ENCODE data around the gene KIZ.
A peak's percentile ranks its signal among the peaks of the same experiment; 100 is the strongest.

KIZ gene

GRCh38 chr20:21179757-21180156 lies 53.9 kb downstream of the KIZ start:
- DNase-seq, result no peak

- no peak for DNase-seq
Measured at GRCh38 chr20:21180248-21180647, 54.4 kb downstream of the KIZ start.

- no peak for DNase-seq
Measured at GRCh38 chr20:21181028-21181427, 55.1 kb downstream of the KIZ start.

DNA sequence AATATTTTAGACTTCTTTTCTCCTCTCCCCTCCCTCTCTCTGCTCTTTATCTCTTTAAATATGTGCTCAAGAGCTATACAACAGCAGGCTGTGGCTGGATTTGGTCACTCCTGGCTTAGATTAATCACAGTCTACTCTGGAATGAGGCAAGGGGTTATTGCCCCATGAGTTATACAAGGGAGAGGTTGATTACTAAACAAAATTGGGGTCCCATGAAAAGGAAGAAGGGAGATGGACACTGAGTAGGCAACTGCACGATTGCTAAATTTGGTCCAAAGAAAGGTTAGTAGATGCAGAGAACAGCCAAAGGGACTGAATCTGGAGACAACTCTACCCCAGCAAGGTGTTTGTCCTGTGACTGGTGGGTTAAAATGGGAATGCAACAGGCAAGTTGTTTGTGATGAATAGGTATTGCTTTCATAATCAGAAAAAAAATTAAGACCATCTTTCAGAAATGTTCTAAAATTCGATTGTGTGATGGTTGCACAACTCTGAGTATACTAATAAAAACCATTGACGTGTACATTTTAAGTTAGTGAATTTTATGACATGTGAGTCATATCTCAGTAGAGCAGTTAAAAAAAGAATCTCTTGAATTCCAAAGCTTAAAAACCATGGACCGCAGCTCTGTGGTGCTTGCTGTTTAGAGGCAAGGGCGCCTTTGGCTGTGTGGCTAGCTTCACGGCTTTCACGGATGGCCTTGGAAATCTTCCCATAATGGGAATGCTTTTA lies 57.1 kb downstream of the KIZ start:
- no peak for DNase-seq

GRCh38 chr20:21183722-21184121 lies 57.8 kb downstream of the KIZ start:
- no peak for DNase-seq

DNA sequence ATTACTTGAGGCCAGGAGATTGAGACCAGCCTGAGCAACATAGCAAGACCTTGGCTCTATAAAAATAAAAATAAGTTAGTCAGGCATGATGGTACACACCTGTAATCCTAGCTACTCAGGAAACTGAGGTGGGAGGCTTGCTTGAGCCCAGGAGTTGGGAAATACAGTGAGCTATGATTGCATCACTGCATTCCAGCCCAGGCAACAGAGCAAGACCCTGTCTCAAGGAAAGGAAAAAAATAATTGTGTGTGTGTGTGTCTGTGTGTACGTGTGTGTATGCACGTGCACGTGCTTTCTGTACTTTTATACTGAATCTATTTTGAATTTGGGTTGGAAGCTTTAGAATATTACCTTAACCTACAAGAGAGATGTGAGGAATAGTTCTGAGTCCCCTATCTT lies 58.9 kb downstream of the KIZ start:
- DNase-seq, result no peak

- DNase-seq, result no peak
Measured at GRCh38 chr20:21185849-21186248, 60.0 kb downstream of the KIZ start.

DNA sequence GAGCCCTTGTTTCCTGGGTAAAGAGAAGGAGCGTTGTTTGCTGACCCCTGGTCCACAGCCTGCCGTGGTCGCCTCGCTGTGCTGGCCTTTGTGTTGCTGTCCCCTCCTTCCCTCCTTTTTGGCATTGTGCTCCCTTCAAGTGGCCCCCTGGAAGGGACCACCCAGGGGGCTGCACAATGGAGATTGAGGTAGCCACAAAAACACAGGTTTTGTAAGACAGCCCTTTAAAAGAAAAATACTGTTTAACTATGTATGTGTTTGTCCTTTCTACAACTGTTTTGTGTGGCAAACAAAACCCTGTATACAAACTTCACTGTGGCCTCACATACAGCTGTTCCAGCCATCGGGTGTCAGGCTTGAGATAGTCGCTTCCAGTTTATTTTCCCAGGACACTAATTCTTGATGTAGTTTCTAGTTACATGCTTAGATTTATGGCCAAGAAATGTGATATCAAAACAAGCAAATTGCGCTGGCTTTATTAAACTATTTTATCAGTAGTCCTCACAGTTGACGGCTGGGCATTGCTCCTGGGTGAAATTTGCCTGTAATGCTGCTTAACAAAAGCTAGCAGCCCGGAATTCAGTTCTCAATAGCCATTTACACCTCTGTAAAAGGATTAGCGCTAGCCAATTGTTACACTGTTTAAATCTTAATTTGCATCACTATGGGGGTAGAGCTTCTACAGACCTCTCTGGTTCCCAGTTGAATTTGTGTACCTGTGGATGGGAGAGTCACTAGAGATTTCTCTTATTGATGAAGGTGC lies 64.1 kb downstream of the KIZ start:
- peak in 2 of 3 experiments; percentile 90 to 97 for DNase-seq

- peak in 1 of 3 experiments; percentile 61 for DNase-seq
Measured at GRCh38 chr20:21190869-21191268, 65.0 kb downstream of the KIZ start.

GRCh38 chr20:21191839-21192238 lies 66.0 kb downstream of the KIZ start:
- DNase-seq, result peak in 1 of 3 experiments; percentile 7

GRCh38 chr20:21202259-21202658 lies 76.4 kb downstream of the KIZ start:
- no peak for DNase-seq

GRCh38 chr20:21203088-21203656 lies 77.3 kb downstream of the KIZ start:
- DNase-seq, result no peak

DNA sequence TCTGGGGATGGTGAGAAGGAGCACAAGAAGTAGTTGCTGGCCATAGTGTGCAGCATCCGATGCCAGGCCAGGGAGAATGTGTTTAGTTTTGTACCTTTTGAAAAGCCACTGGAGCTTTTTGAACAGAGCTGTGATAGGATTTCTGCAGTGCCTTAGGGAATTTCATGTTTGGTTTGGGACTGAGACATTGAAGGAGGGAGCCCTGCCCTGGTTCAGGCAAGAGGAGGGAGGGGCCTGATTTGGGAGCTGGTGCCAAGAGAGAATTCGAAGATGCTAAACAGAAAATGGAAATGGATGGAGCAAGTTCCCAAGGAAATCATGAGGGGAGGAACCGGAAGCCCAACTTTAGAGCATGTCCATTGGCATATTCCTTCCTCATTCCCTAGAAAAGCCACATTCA lies 80.7 kb downstream of the KIZ start:
- no peak for DNase-seq

GRCh38 chr20:21208999-21209398 lies 83.1 kb downstream of the KIZ start:
- DNase-seq, result peak in 2 of 3 experiments; percentile 12 to 46

DNA sequence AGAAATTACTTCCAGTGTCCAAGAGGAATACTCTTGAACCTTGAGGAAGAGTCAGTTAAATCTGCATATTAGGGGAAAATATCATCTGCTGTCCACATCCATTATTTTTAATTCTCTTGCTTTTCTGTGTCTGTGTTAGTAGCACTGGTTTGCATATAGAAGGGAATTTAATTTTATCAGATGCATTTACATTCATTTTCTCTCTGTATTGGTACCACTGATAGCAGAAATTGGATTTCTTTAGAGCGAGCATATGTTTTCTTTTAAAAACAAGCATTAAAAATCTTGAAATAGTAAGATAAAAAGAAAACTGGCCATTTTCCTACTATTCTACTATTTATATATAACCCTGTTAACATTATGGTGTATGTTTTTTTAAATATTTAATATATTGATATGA lies 83.8 kb downstream of the KIZ start:
- DNase-seq, result no peak

DNA sequence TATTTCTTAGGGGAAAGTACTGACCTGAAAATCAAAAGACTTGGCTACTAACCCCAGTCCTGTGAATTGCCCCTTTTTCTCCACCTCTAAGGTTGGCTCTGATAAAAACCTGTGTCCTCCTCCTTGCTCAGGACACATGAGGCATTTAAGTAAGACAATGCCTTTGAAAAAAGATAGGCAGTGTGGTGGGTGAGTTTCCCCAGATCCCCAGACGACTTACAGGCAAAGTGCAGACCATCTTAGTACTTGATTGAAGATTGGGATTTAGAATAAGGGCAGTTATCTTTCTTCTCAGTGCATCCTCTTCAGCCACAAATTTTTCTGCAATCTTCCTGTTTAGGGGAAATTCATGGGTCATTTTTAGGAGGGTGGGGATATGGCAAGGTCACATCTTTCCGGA lies 87.8 kb downstream of the KIZ start:
- DNase-seq, result no peak

DNA sequence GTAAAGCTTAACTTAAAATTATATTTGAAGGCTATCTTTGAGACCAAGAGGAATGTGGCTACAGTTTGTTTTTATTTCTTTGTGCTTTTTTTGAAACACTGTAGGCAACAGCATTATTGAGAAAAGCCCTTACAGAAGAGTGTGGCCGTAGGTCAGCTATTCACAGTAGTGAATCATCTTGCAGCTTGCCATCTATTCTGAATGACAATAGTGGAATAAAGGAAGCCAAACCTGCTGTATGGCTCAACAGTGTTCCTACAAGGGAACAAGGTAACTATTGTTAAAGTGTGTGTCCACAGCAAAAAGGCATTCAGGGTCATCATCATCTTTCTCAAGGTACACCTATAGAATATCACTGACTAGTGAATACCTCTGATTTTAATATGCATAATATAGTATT lies 88.5 kb downstream of the KIZ start:
- DNase-seq, result no peak

DNA sequence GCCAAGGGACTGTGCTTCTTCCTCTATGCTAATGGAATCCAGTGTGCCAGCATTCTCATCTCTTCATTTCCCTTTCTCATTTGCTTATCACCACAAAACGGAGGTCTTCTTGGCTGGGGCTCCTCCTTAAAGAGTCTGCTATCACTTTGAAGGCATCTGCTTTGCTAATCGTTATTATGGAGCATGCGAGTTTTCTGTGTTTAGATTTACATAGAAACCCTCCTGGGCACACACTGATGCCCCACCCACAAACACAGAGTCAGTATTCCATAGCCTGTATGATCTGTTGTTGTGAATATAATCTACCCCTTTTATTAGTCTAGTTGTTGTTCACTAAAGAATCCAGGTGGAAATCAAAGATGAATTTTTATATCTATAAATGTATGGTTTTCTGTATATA lies 93.8 kb downstream of the KIZ start:
- DNase-seq, result no peak

DNA sequence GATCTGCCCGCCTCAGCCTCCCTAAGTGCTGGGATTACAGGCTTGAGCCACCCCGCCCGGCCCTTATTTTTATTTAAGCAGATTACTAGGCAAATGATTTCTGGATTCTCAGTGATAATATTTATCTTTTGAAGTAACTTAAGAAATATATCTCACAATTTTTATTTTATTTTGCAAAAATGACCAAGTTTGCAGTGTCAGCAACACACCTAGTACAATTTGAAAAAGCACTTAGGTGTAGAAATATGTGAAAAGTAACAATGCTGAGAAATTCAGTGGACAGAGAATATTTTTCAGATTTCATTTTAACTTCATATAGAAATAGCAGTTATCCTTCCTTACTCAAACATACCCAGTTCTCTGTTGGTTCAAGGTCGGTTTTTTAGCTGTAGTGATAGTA lies 98.3 kb downstream of the KIZ start:
- no peak for DNase-seq

DNA sequence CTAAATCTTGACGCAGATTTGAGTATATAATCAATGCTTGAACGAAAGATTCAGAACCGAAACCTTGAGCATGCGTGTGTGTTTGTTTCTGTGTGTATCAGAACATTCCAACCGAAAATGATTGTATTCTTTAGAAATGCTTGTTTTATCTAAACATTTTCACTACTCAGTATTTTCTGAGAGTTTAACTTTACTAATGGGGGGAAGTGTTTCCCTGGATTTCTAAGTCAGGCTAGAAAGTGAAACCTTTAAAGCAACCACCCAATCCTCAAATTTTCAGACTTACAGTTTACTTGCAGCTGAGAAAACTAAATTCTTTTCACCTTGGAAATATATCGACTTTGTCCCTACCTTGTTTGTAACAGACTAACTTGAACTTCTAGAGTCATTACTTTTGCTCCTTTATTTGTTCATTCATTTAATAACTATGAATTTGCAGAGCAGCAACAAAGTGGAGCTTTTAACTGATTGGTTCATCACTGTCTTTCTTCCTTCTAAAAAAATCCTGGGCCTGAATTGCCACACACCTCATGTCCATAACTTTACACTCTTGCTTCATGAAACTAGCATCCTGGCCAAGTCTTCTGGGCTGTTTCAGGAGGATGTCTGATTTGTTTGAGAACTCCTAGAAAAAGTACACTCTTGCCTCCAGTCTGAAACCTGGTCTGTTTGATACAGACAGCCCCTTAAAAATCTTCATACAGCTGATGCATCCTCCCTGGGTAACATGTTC lies 99.5 kb downstream of the KIZ start:
- no peak for DNase-seq

DNA sequence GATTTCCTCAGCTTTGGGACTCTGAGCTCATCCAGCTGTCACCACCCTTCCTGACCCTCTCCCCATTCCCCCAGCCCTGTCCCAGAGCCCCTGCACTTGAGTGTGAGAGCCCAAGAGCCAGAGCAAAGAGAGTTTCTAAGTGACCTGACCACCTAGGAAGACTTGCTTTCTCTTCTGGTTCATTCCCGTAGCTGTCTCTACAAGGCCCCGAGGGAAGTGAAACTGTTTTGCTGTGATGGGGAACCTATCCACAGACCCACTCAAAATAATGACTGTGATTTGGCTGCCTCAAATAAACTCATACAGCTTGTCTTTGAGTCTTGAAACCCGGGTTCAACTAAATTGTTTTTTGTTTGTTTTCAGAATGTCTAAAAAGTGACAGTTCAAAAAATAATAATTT lies 102.6 kb downstream of the KIZ start:
- no peak for DNase-seq

DNA sequence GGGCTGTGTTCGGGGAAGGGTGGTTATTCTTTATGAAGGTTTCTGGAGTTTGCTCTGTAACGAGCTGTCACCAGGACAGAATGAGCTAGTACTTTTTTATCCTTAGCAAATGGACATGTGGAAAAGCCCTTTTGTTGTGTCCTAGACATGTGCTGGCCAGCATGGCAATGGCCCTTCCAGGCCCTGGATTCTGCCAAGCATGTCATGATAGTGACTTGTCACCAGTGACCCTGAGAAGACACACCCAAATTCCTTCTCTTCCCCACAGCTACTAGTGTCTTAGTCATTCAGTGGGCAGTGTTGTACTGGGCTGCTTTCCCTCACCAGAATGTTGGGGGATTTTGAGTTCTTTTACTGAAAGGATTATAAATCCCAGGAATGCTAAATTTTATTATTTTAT lies 103.3 kb downstream of the KIZ start:
- DNase-seq, result no peak

GRCh38 chr20:21230220-21230619 lies 104.3 kb downstream of the KIZ start:
- no peak for DNase-seq

DNA sequence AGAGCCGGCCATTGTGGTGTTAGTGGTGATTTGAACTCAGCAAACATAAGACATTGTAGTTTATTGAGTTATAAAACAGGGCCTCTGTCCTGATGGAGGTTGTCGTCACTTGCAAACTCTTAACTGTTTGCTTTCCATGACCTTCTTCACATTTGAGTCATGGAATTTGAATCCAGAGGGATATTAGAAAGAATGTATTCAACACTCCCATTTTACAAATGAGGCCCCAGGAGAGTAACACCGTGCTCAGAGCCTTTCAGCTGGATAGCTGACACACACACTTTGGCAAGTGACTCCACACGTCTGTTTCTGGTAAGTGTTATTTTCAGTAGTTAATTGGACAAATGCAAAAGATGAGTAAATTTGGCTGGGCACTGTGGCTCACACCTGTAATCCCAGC lies 104.8 kb downstream of the KIZ start:
- no peak for DNase-seq

All from NCI-H1417 (cell line).